Measurements from ENCODE around the gene FNTB.

Gene FNTB

GRCh38 chr14:64945431-64946178, 41.1 kb upstream of the FNTB start:
- H3K27me3 ChIP-seq (ENCODE audit: insufficient read depth, low read depth, severe bottlenecking): no peaks in the 10 kb centered on the region
- TF ChIP-seq CTCF (IDR thresholded peaks at IDR 0.05; ENCODE audit: low read depth, low read length): no peak
- no peak for DNase-seq
- no peaks in the 10 kb centered on the region for H3K36me3 ChIP-seq
- no peak overlapping the region for H3K27ac ChIP-seq
- H3K9me3 ChIP-seq (ENCODE audit: severe bottlenecking): no peaks in the 10 kb centered on the region
- no peak overlapping the region for H3K4me3 ChIP-seq (ENCODE audit: low read depth, low read length)

GRCh38 chr14:64946310-64947045, 40.2 kb upstream of the FNTB start:
- H3K4me3 ChIP-seq (ENCODE audit: low read depth, low read length): no peak overlapping the region
- no peak for TF ChIP-seq CTCF (IDR thresholded peaks at IDR 0.05; ENCODE audit: low read depth, low read length)
- H3K36me3 ChIP-seq: no peaks in the 10 kb centered on the region
- no peak for DNase-seq
- H3K27ac ChIP-seq: no peak overlapping the region
- H3K27me3 ChIP-seq (ENCODE audit: insufficient read depth, low read depth, severe bottlenecking): no peaks in the 10 kb centered on the region
- H3K9me3 ChIP-seq (ENCODE audit: severe bottlenecking): no peaks in the 10 kb centered on the region

GRCh38 chr14:64947710-64948611, 38.7 kb upstream of the FNTB start:
- Histone ChIP-seq H3K9me3 (ENCODE audit: severe bottlenecking) (no peaks in the 10 kb centered on the region), H3K27me3 (ENCODE audit: insufficient read depth, low read depth, severe bottlenecking) (no peaks in the 10 kb centered on the region), H3K27ac (no peak overlapping the region), H3K4me3 (ENCODE audit: low read depth, low read length) (no peak overlapping the region), H3K36me3 (no peaks in the 10 kb centered on the region)
- DNase-seq: no peak
- no peak for TF ChIP-seq CTCF (IDR thresholded peaks at IDR 0.05; ENCODE audit: low read depth, low read length)

GRCh38 chr14:64948612-64949210, 38.0 kb upstream of the FNTB start:
- TF ChIP-seq CTCF (IDR thresholded peaks at IDR 0.05; ENCODE audit: low read depth, low read length): no peak
- no peaks in the 10 kb centered on the region for H3K27me3 ChIP-seq (ENCODE audit: insufficient read depth, low read depth, severe bottlenecking)
- no peak overlapping the region for H3K27ac ChIP-seq
- DNase-seq: no peak
- H3K36me3 ChIP-seq: no peaks in the 10 kb centered on the region
- no peak overlapping the region for H3K4me3 ChIP-seq (ENCODE audit: low read depth, low read length)
- no peaks in the 10 kb centered on the region for H3K9me3 ChIP-seq (ENCODE audit: severe bottlenecking)

GRCh38 chr14:64950889-64951288, 35.8 kb upstream of the FNTB start:
- DNase-seq: no peak
- no peaks in the 10 kb centered on the region for H3K9me3 ChIP-seq (ENCODE audit: severe bottlenecking)
- H3K27ac ChIP-seq: no peak overlapping the region
- no peak for TF ChIP-seq CTCF (IDR thresholded peaks at IDR 0.05; ENCODE audit: low read depth, low read length)
- no peak overlapping the region for H3K4me3 ChIP-seq (ENCODE audit: low read depth, low read length)
- no peaks in the 10 kb centered on the region for H3K36me3 ChIP-seq
- H3K27me3 ChIP-seq (ENCODE audit: insufficient read depth, low read depth, severe bottlenecking): no peaks in the 10 kb centered on the region

Data from WERI-Rb-1 (cell line).